GM19463 (cell line): Measurements from ENCODE around the gene PLSCR3.

ENCODE experiments used
- ATAC-seq: cut with Tn5 transposase; IDR thresholded peaks from one replicate; pipeline ENCODE4 v1.9.1; 2021; ENCODE audit warnings: mild to moderate bottlenecking, moderate library complexity; ENCODE audit not compliant: unreplicated experiment

Gene PLSCR3

GRCh38 chr17:7426896-7427489 is 32.7 kb upstream of the PLSCR3 start:
- no peak for ATAC-seq

- no peak for ATAC-seq
These were observed 32.0 kb upstream of the PLSCR3 start for GRCh38 chr17:7426203-7426863.

GRCh38 chr17:7425756-7426155 is 31.4 kb upstream of the PLSCR3 start:
- no peak for ATAC-seq

- no peak for ATAC-seq
These were observed 31.0 kb upstream of the PLSCR3 start, which contains the start of gene SPEM2 for GRCh38 chr17:7425316-7425715. TSS of gene SPEM2 (plus strand) at chr17:7425616. CDS start at chr17:7425689, 73 bp downstream.

- ATAC-seq: no peak
These were observed 29.4 kb upstream of the PLSCR3 start for GRCh38 chr17:7423679-7424078.

- no peak for ATAC-seq
These were observed 26.9 kb upstream of the PLSCR3 start for GRCh38 chr17:7421186-7421585.

- ATAC-seq: no peak
These were observed 25.7 kb upstream of the PLSCR3 start, which contains the start of gene SPEM1 for GRCh38 chr17:7419819-7420610. TSS of gene SPEM1 (plus strand) at chr17:7420324. CDS start at chr17:7420385, 61 bp downstream.

GRCh38 chr17:7418472-7419152 is 24.3 kb upstream of the PLSCR3 start:
- no peak for ATAC-seq

GRCh38 chr17:7417056-7417655 is 22.8 kb upstream of the PLSCR3 start:
- ATAC-seq: no peak

- no peak for ATAC-seq
These were observed 22.0 kb upstream of the PLSCR3 start for GRCh38 chr17:7416323-7416722.

- no peak for ATAC-seq
These were observed 21.5 kb upstream of the PLSCR3 start for GRCh38 chr17:7415784-7416183.

GRCh38 chr17:7414837-7415236 is 20.5 kb upstream of the PLSCR3 start:
- ATAC-seq: no peak

GRCh38 chr17:7413346-7413985 is 19.1 kb upstream of the PLSCR3 start:
- no peak for ATAC-seq

- ATAC-seq: no peak
These were observed 17.1 kb upstream of the PLSCR3 start for GRCh38 chr17:7411427-7411750.

- no peak for ATAC-seq
These were observed 16.5 kb upstream of the PLSCR3 start for GRCh38 chr17:7410634-7411426.

- ATAC-seq: no peak
These were observed 15.4 kb upstream of the PLSCR3 start for GRCh38 chr17:7409716-7410115.

- ATAC-seq: no peak
These were observed 14.5 kb upstream of the PLSCR3 start for GRCh38 chr17:7408863-7409262.

- no peak for ATAC-seq
These were observed 14.0 kb upstream of the PLSCR3 start for GRCh38 chr17:7408252-7408727.

GRCh38 chr17:7407485-7408251 is 13.3 kb upstream of the PLSCR3 start, which contains the start of gene NLGN2:
TSS of gene NLGN2 (plus strand) at chr17:7407845. CDS start at chr17:7408256, 411 bp downstream.
- no peak for ATAC-seq
